GM12891 (cell line): ENCODE data around the gene NHSL1.

Source experiments
- POLR2A ChIP-seq: IDR thresholded peaks from 2 replicates; pipeline ENCODE4 v1.6.1; 2011; ENCODE audit warnings: low read depth, low read length, control low read depth
- POLR2AphosphoS5 ChIP-seq: IDR thresholded peaks from 2 replicates; pipeline ENCODE4 v1.6.1; 2011; ENCODE audit warnings: low read depth, low read length, control low read depth
- POU2F2 ChIP-seq: IDR thresholded peaks from 2 replicates; pipeline ENCODE4 v1.6.1; 2011; ENCODE audit warnings: low read depth, mild to moderate bottlenecking, control low read depth, low read length, moderate library complexity
- SPI1 ChIP-seq: IDR thresholded peaks from 2 replicates; pipeline ENCODE4 v1.6.1; 2011; ENCODE audit warnings: low read depth, low read length, control low read depth
- TAF1 ChIP-seq: IDR thresholded peaks from 2 replicates; pipeline ENCODE4 v1.6.1; 2011; ENCODE audit warnings: low read depth, low read length, control low read depth

GRCh38 chr6:138428944-138429598, 70.2 kb downstream of the NHSL1 start:
- no peak for TF ChIP-seq POU2F2
- TF ChIP-seq POLR2A, result no peak
- no peak for TF ChIP-seq POLR2AphosphoS5
- no peak for TF ChIP-seq TAF1
- no peak for TF ChIP-seq SPI1
